ENCODE data around the gene ESPN. TPM values are rescaled to one million over a fixed set of nuclear protein-coding genes. Genes with fewer than 3 reads are reported as not detected.

The ESPN gene
- total and polyA plus RNA-seq, 2 experiments from 2014 or later = 31.1 to 65.7 TPM

- Histone ChIP-seq H3K79me2 (no peaks in the 10 kb centered on the region), H4K20me1 (ENCODE audit: insufficient read depth, poor library complexity, severe bottlenecking) (no peaks in the 10 kb centered on the region), H3K4me1 (ENCODE audit: insufficient read depth) (peaks cover 24% of the 10 kb centered on the region), H3K9me2 (replicated peaks; ENCODE audit: insufficient read depth) (no peaks in the 10 kb centered on the region), H3K27ac (no peak overlapping the region), H3K4me3 (no peak overlapping the region), H3K36me3 (replicated peaks; ENCODE audit: insufficient read depth, low read depth) (no peaks in the 10 kb centered on the region), H3K27me3 (peaks cover 85% of the 10 kb centered on the region), H3K4me2 (peak overlapping the region; percentile 72), H3K9me3 (ENCODE audit: low read depth) (no peaks in the 10 kb centered on the region), H2AFZ (no peak overlapping the region)
- TF ChIP-seq, protein P1, sequence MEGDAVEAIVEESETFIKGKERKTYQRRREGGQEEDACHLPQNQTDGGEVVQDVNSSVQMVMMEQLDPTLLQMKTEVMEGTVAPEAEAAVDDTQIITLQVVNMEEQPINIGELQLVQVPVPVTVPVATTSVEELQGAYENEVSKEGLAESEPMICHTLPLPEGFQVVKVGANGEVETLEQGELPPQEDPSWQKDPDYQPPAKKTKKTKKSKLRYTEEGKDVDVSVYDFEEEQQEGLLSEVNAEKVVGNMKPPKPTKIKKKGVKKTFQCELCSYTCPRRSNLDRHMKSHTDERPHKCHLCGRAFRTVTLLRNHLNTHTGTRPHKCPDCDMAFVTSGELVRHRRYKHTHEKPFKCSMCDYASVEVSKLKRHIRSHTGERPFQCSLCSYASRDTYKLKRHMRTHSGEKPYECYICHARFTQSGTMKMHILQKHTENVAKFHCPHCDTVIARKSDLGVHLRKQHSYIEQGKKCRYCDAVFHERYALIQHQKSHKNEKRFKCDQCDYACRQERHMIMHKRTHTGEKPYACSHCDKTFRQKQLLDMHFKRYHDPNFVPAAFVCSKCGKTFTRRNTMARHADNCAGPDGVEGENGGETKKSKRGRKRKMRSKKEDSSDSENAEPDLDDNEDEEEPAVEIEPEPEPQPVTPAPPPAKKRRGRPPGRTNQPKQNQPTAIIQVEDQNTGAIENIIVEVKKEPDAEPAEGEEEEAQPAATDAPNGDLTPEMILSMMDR (IDR thresholded peaks at IDR 0.05; ENCODE audit: poor library complexity) = peak; percentile 72
- TF ChIP-seq EZH2phosphoT487 (IDR thresholded peaks at IDR 0.05; ENCODE audit: low read depth, severe bottlenecking, unreplicated experiment) = no peak
- TF ChIP-seq EZH2 (IDR thresholded peaks at IDR 0.05; ENCODE audit: borderline replicate concordance) = no peak
- WGBS (ENCODE audit: low lambda C conversion rate, missing lambda C conversion rate) = 14% methylated on average over 22 of the region's 24 CpGs
- peak; percentile 83 for DNase-seq (ENCODE audit: low spot score)
Observed at GRCh38 chr1:6423321-6423999, 1.1 kb upstream of the ESPN start.

DNA sequence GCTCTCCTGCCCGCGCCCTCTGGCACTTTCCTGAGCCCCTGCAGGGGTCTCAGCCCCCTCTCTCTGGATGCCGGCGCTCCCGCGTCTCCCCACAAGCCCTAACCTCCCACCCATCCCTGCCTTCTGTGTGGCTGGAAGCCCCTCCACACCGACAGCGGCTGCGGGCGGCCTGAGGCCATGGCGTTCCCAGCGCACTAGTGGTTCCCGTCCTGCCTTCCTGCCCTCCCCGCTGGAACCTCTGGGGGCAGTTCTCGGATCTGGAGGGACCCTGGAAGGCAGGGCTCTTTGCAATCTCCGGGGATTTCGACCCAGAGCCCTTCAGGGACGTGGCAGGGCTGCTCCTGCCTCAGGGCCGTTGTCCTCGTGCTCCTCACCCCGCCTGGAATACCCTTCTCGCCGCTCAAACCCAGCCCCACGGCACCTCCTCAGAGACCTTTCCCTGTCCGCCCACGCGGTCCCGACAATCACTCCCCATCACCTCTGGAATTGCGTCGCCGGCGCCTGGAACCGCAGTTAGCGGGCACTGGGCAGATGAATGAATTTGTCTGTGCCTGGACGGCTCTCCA is 493 bp upstream of the ESPN start:
- no peaks in the 10 kb centered on the region for H3K79me2 ChIP-seq
- peaks cover 21% of the 10 kb centered on the region for H3K4me1 ChIP-seq (ENCODE audit: insufficient read depth)
- no peaks in the 10 kb centered on the region for H3K36me3 ChIP-seq (replicated peaks; ENCODE audit: insufficient read depth, low read depth)
- no peak overlapping the region for H2AFZ ChIP-seq
- WGBS (ENCODE audit: low lambda C conversion rate, missing lambda C conversion rate) = 14% methylated on average over 31 of the region's 35 CpGs
- H3K4me3 ChIP-seq = no peak overlapping the region
- H4K20me1 ChIP-seq (ENCODE audit: insufficient read depth, poor library complexity, severe bottlenecking) = no peaks in the 10 kb centered on the region
- peak; percentile 15 for DNase-seq (ENCODE audit: low spot score)
- no peaks in the 10 kb centered on the region for H3K9me3 ChIP-seq (ENCODE audit: low read depth)
- H3K4me2 ChIP-seq = peak overlapping the region; percentile 72
- no peak overlapping the region for H3K27ac ChIP-seq
- peaks cover 78% of the 10 kb centered on the region for H3K27me3 ChIP-seq
- H3K9me2 ChIP-seq (replicated peaks; ENCODE audit: insufficient read depth) = no peaks in the 10 kb centered on the region
- TF ChIP-seq EZH2 (IDR thresholded peaks at IDR 0.05; ENCODE audit: borderline replicate concordance) (peak; percentile 81), EZH2phosphoT487 (IDR thresholded peaks at IDR 0.05; ENCODE audit: low read depth, severe bottlenecking, unreplicated experiment) (no peak)

- 89% methylated on average over 6 of the region's 6 CpGs for WGBS (ENCODE audit: low lambda C conversion rate, missing lambda C conversion rate)
- Histone ChIP-seq H3K4me1 (ENCODE audit: insufficient read depth) (peaks cover 6% of the 10 kb centered on the region), H3K9me2 (replicated peaks; ENCODE audit: insufficient read depth) (no peaks in the 10 kb centered on the region), H3K36me3 (replicated peaks; ENCODE audit: insufficient read depth, low read depth) (no peaks in the 10 kb centered on the region), H3K9me3 (ENCODE audit: low read depth) (no peaks in the 10 kb centered on the region), H3K4me3 (no peak overlapping the region), H3K79me2 (no peaks in the 10 kb centered on the region), H3K27me3 (peaks cover 66% of the 10 kb centered on the region), H3K4me2 (no peak overlapping the region), H2AFZ (no peak overlapping the region), H4K20me1 (ENCODE audit: insufficient read depth, poor library complexity, severe bottlenecking) (no peaks in the 10 kb centered on the region), H3K27ac (no peak overlapping the region)
- DNase-seq (ENCODE audit: low spot score) = peak; percentile 3
- TF ChIP-seq, protein P1 (IDR thresholded peaks at IDR 0.05; ENCODE audit: poor library complexity) = no peak
- TF ChIP-seq EZH2 (IDR thresholded peaks at IDR 0.05; ENCODE audit: borderline replicate concordance) = no peak
- TF ChIP-seq EZH2phosphoT487 (IDR thresholded peaks at IDR 0.05; ENCODE audit: low read depth, severe bottlenecking, unreplicated experiment) = no peak
Observed at GRCh38 chr1:6425658-6426057, 1.1 kb downstream of the ESPN start.

GRCh38 chr1:6426277-6426971 is 1.8 kb downstream of the ESPN start:
- Histone ChIP-seq H4K20me1 (ENCODE audit: insufficient read depth, poor library complexity, severe bottlenecking) (no peaks in the 10 kb centered on the region), H3K4me3 (no peak overlapping the region), H2AFZ (no peak overlapping the region), H3K9me2 (replicated peaks; ENCODE audit: insufficient read depth) (no peaks in the 10 kb centered on the region), H3K79me2 (no peaks in the 10 kb centered on the region), H3K27ac (no peak overlapping the region), H3K36me3 (replicated peaks; ENCODE audit: insufficient read depth, low read depth) (no peaks in the 10 kb centered on the region), H3K9me3 (ENCODE audit: low read depth) (no peaks in the 10 kb centered on the region), H3K4me2 (no peak overlapping the region), H3K27me3 (peaks cover 59% of the 10 kb centered on the region), H3K4me1 (ENCODE audit: insufficient read depth) (peaks cover 5% of the 10 kb centered on the region)
- DNase-seq (ENCODE audit: low spot score) = no peak
- TF ChIP-seq EZH2 (IDR thresholded peaks at IDR 0.05; ENCODE audit: borderline replicate concordance) = no peak
- no peak for TF ChIP-seq EZH2phosphoT487 (IDR thresholded peaks at IDR 0.05; ENCODE audit: low read depth, severe bottlenecking, unreplicated experiment)
- TF ChIP-seq, protein P1 (IDR thresholded peaks at IDR 0.05; ENCODE audit: poor library complexity) = no peak
- 79% methylated on average over 9 of the region's 9 CpGs for WGBS (ENCODE audit: low lambda C conversion rate, missing lambda C conversion rate)
